ENCODE measurements around the gene DUSP19. TPM values are rescaled to one million over a fixed set of nuclear protein-coding genes. Genes with fewer than 3 reads are reported as not detected.

The DUSP19 gene, protein sequence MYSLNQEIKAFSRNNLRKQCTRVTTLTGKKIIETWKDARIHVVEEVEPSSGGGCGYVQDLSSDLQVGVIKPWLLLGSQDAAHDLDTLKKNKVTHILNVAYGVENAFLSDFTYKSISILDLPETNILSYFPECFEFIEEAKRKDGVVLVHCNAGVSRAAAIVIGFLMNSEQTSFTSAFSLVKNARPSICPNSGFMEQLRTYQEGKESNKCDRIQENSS
- total RNA-seq, result 6.4 TPM

DNA sequence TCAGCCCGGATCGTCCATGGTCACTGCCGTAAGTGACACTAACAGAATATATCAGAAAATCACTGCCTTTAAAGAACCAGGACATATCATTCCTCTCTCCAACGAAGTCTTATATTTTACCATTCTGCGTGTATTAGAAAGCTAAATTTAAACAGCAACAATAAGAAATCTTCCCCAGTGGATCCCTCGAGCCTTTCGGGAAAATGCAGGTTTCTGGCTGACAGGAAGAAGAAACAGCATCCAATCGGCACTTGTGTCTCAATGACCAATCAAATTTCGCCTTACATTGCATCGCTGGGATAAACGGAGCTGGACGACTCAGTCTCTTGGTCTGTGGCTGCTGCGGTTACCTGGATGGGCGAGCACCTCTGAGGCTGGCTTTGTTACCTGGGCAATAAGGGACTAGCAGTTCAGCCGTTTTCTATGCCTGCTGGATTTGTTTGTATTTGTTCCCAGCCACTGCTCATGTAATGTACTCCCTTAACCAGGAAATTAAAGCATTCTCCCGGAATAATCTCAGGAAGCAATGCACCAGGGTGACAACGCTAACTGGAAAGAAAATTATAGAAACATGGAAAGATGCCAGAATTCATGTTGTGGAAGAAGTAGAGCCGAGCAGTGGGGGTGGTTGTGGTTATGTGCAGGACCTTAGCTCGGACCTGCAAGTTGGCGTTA, at the start of gene DUSP19:
Gene DUSP19, plus strand, starts transcription at position 284 of the 675 bp plus-strand sequence. Its CDS starts 187 bp downstream, at position 471.

GRCh38 chr2:183038341-183039300, 39.9 kb upstream of the DUSP19 start, which contains the start of gene NCKAP1:
Gene NCKAP1 (minus strand): TSS chr2:183038457. CDS start chr2:183038099, 358 bp downstream.

GRCh38 chr2:183124222-183124956, 45.8 kb downstream of the DUSP19 start, which contains the start of gene NUP35:
Gene NUP35 (plus strand): TSS chr2:183124443. CDS start chr2:183124458, 15 bp downstream.

Small RNA genes lying within 50 kb of the gene (small RNA-seq; reads per million reads assigned to genes)
- gene RF00599 (ENCODE audit: low replicate concordance), result not detected

Other genes with a start within 250 kb of the DUSP19 start
- gene FRZB, start 212.1 kb upstream of the DUSP19 start, total RNA-seq, result 7.8 TPM
- 114 TPM for gene NCKAP1, start 40.3 kb upstream of the DUSP19 start, total RNA-seq
- gene NUP35, start 45.7 kb downstream of the DUSP19 start, total RNA-seq, result 34.6 TPM